Mesendoderm (in vitro differentiated cells): ENCODE results near the gene BMX.

Experiments
- DNase-seq: peaks from one replicate; pipeline ENCODE4 v3.0.0; 2013
- H2AK5ac ChIP-seq: 2 replicates; pipeline ENCODE4 v1.6.1; 2013; ENCODE audit warnings: low read length, inconsistent platforms
- H2BK120ac ChIP-seq: 2 replicates; pipeline ENCODE4 v1.6.1; 2013; ENCODE audit warnings: low read depth, mild to moderate bottlenecking, low read length, moderate library complexity, mixed read lengths
- H2BK15ac ChIP-seq: replicated peaks from 2 replicates; pipeline ENCODE4 v1.6.1; 2013; ENCODE audit warnings: low read depth, mild to moderate bottlenecking, moderate library complexity
- H2BK5ac ChIP-seq: 2 replicates; pipeline ENCODE4 v1.6.1; 2013; ENCODE audit warnings: low read length, inconsistent platforms
- H3K18ac ChIP-seq: 2 replicates; pipeline ENCODE4 v1.6.1; 2013; ENCODE audit warnings: mild to moderate bottlenecking, low read length, mixed read lengths
- H3K23ac ChIP-seq: one replicate; pipeline ENCODE4 v1.6.1; 2013; ENCODE audit warnings: low read length
- H3K27ac ChIP-seq: 2 replicates; pipeline ENCODE4 v1.5.1; 2013; ENCODE audit warnings: low read depth, mild to moderate bottlenecking, inconsistent platforms, low read length, moderate library complexity
- H3K27me3 ChIP-seq: 2 replicates; pipeline ENCODE4 v1.6.1; 2013; ENCODE audit warnings: low read length, control low read depth, mild to moderate bottlenecking, inconsistent platforms; ENCODE audit not compliant: insufficient read depth, poor library complexity
- H3K36me3 ChIP-seq: 2 replicates; pipeline ENCODE4 v1.6.1; 2013; ENCODE audit warnings: low read length, inconsistent platforms; ENCODE audit not compliant: control insufficient read depth, insufficient read depth
- H3K4ac ChIP-seq: one replicate; pipeline ENCODE4 v1.6.1; 2013; ENCODE audit warnings: low read depth, mild to moderate bottlenecking, low read length, moderate library complexity
- H3K4me1 ChIP-seq: 2 replicates; pipeline ENCODE4 v1.6.1; 2013; ENCODE audit warnings: low read depth, low read length, inconsistent platforms; ENCODE audit not compliant: control insufficient read depth
- H3K4me2 ChIP-seq: 2 replicates; pipeline ENCODE4 v1.6.1; 2013; ENCODE audit warnings: low read length
- H3K4me3 ChIP-seq: 2 replicates; pipeline ENCODE4 v1.5.1; 2013; ENCODE audit warnings: mild to moderate bottlenecking, low read length
- H3K56ac ChIP-seq: one replicate; pipeline ENCODE4 v1.6.1; 2013; ENCODE audit warnings: low read length
- H3K79me1 ChIP-seq: 2 replicates; pipeline ENCODE4 v1.6.1; 2013; ENCODE audit warnings: low read length, inconsistent platforms
- H3K79me2 ChIP-seq: 2 replicates; pipeline ENCODE4 v1.6.1; 2013; ENCODE audit warnings: mild to moderate bottlenecking, low read length; ENCODE audit not compliant: control insufficient read depth, insufficient read depth
- H3K9ac ChIP-seq: 2 replicates; pipeline ENCODE4 v1.6.1; 2013; ENCODE audit warnings: low read length, inconsistent platforms
- H4K5ac ChIP-seq: one replicate; pipeline ENCODE4 v1.6.1; 2013; ENCODE audit warnings: low read length
- H4K8ac ChIP-seq: one replicate; pipeline ENCODE4 v1.6.1; 2013; ENCODE audit warnings: low read depth, mild to moderate bottlenecking, control low read depth, low read length, moderate library complexity
- WGBS: extraction: QIAGEN DNeasy Blood & Tissue Kit; methylation state at CpG from one replicate; pipeline ENCODE4 v1.1.7; 2013; ENCODE audit warnings: low lambda C conversion rate, missing lambda C conversion rate; ENCODE audit not compliant: insufficient coverage; ENCODE audit errors: extremely low coverage; 5-methylcytosine and 5-hydroxymethylcytosine counted together

The BMX gene

GRCh38 chrX:15483891-15484290, 16.7 kb upstream of the BMX start:
- H3K27ac ChIP-seq: no peak overlapping the region
- no peak overlapping the region for H4K5ac ChIP-seq
- no peaks in the 10 kb centered on the region for H3K27me3 ChIP-seq
- DNase-seq: no peak
- no peak overlapping the region for H2BK15ac ChIP-seq
- H3K56ac ChIP-seq: no peak overlapping the region
- no peaks in the 10 kb centered on the region for H3K36me3 ChIP-seq
- H2AK5ac ChIP-seq: no peak overlapping the region
- no peak overlapping the region for H3K18ac ChIP-seq
- no CpG with 5 or more reads among the region's 2 CpGs for WGBS
- no peaks in the 10 kb centered on the region for H3K79me2 ChIP-seq
- H2BK120ac ChIP-seq: no peak overlapping the region
- H3K4ac ChIP-seq: no peak overlapping the region
- H3K9ac ChIP-seq: no peak overlapping the region
- H3K4me2 ChIP-seq: no peak overlapping the region
- H3K79me1 ChIP-seq: no peaks in the 10 kb centered on the region
- H3K4me3 ChIP-seq: no peak overlapping the region
- H3K4me1 ChIP-seq: no peaks in the 10 kb centered on the region
- no peak overlapping the region for H2BK5ac ChIP-seq
- no peak overlapping the region for H3K23ac ChIP-seq
- H4K8ac ChIP-seq: no peak overlapping the region

GRCh38 chrX:15492469-15492868, 8.1 kb upstream of the BMX start:
- Histone ChIP-seq H3K56ac (peak overlapping the region; percentile 85), H4K5ac (peak overlapping the region; percentile 6), H3K18ac (peak overlapping the region; percentile 86), H3K27me3 (no peaks in the 10 kb centered on the region), H3K4ac (no peak overlapping the region), H3K79me2 (no peaks in the 10 kb centered on the region), H3K4me2 (peak overlapping the region; percentile 27), H2AK5ac (no peak overlapping the region), H4K8ac (no peak overlapping the region), H3K4me1 (no peaks in the 10 kb centered on the region), H2BK15ac (no peak overlapping the region), H3K4me3 (no peak overlapping the region), H3K79me1 (no peaks in the 10 kb centered on the region), H3K9ac (peak overlapping the region; percentile 78), H2BK5ac (no peak overlapping the region), H3K27ac (peak overlapping the region; percentile 66), H3K36me3 (no peaks in the 10 kb centered on the region), H2BK120ac (no peak overlapping the region), H3K23ac (no peak overlapping the region)
- no CpG with 5 or more reads among the region's 5 CpGs for WGBS
- DNase-seq: peak; percentile 10

GRCh38 chrX:15493118-15493962, 7.3 kb upstream of the BMX start, which contains the start of gene PIR:
TSS of gene PIR (minus strand) at chrX:15493333. CDS start at chrX:15491257, 2,076 bp downstream.
- no peak within 1 kb of the TSS for H3K23ac ChIP-seq
- H2BK5ac ChIP-seq: no peak within 1 kb of the TSS
- no peak within 1 kb of the TSS for H2AK5ac ChIP-seq
- H2BK120ac ChIP-seq: no peak within 1 kb of the TSS
- peak within 1 kb of the TSS; percentile 85 for H3K56ac ChIP-seq
- no peaks in the 10 kb centered on the region for H3K79me1 ChIP-seq
- peak within 1 kb of the TSS; percentile 34 for H3K4me2 ChIP-seq
- WGBS: no CpG with 5 or more reads among the region's 47 CpGs
- no peaks in the 10 kb centered on the region for H3K27me3 ChIP-seq
- H4K5ac ChIP-seq: peak within 1 kb of the TSS; percentile 6
- H3K9ac ChIP-seq: peak within 1 kb of the TSS; percentile 78
- no peaks in the 10 kb centered on the region for H3K79me2 ChIP-seq
- H3K36me3 ChIP-seq: no peaks in the 10 kb centered on the region
- peak within 1 kb of the TSS; percentile 86 for H3K18ac ChIP-seq
- H3K27ac ChIP-seq: peak within 1 kb of the TSS; percentile 66
- H4K8ac ChIP-seq: no peak within 1 kb of the TSS
- peak within 1 kb of the TSS; percentile 51 for H3K4me3 ChIP-seq
- H2BK15ac ChIP-seq: no peak within 1 kb of the TSS
- H3K4ac ChIP-seq: peak within 1 kb of the TSS; percentile 85
- H3K4me1 ChIP-seq: no peaks in the 10 kb centered on the region
- peak; percentile 95 for DNase-seq

GRCh38 chrX:15495801-15496200, 4.8 kb upstream of the BMX start:
- Histone ChIP-seq H3K18ac (no peak overlapping the region), H3K36me3 (no peaks in the 10 kb centered on the region), H3K4me1 (no peaks in the 10 kb centered on the region), H2BK5ac (no peak overlapping the region), H3K23ac (no peak overlapping the region), H3K4ac (no peak overlapping the region), H2BK120ac (no peak overlapping the region), H2AK5ac (no peak overlapping the region), H3K27ac (no peak overlapping the region), H4K8ac (no peak overlapping the region), H3K27me3 (no peaks in the 10 kb centered on the region), H3K79me2 (no peaks in the 10 kb centered on the region), H3K9ac (no peak overlapping the region), H2BK15ac (no peak overlapping the region), H3K56ac (no peak overlapping the region), H3K4me3 (no peak overlapping the region), H3K79me1 (no peaks in the 10 kb centered on the region), H3K4me2 (no peak overlapping the region), H4K5ac (no peak overlapping the region)
- DNase-seq: no peak
- WGBS: no CpG with 5 or more reads among the region's 4 CpGs

- Histone ChIP-seq H3K79me1 (no peaks in the 10 kb centered on the region), H3K4ac (no peak overlapping the region), H4K8ac (no peak overlapping the region), H3K4me2 (no peak overlapping the region), H3K18ac (no peak overlapping the region), H2BK5ac (no peak overlapping the region), H3K56ac (no peak overlapping the region), H4K5ac (no peak overlapping the region), H3K9ac (no peak overlapping the region), H2BK15ac (no peak overlapping the region), H3K79me2 (no peaks in the 10 kb centered on the region), H3K4me3 (no peak overlapping the region), H3K27ac (no peak overlapping the region), H3K27me3 (no peaks in the 10 kb centered on the region), H2AK5ac (no peak overlapping the region), H3K36me3 (no peaks in the 10 kb centered on the region), H2BK120ac (no peak overlapping the region), H3K23ac (no peak overlapping the region), H3K4me1 (no peaks in the 10 kb centered on the region)
- no peak for DNase-seq
- WGBS: no CpG with 5 or more reads among the region's 4 CpGs
Observed at GRCh38 chrX:15496824-15497223, 3.8 kb upstream of the BMX start.
